NCI-H446 treated with DMSO at 0.1 percent for 48 hours (cell line): ENCODE results near the gene CLDN2.

Experiments used
- DNase-seq: peaks from one replicate; lab custom pipeline; 2025; lab: John Stamatoyannopoulos, UW

Gene CLDN2

DNA sequence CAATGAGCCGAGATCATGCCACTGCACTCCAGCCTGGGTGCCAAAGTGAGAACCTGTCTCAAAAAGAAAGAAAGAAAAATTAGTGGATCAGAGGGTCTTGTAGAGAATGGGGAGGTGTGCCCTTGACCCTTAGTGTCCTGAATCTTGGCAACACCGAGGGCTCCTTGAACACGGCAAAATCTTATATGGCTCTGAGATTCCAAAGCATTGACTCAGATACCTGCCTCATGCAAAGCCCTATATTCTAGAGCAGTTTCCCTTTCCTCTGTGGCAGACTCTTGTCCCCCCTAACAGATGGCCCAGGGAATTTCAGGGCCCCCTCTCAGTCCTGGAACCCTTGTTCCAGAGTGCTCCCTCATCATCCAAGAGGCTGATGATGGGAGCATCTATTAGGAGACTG lies 6.8 kb downstream of the CLDN2 start:
- no peak for DNase-seq

DNA sequence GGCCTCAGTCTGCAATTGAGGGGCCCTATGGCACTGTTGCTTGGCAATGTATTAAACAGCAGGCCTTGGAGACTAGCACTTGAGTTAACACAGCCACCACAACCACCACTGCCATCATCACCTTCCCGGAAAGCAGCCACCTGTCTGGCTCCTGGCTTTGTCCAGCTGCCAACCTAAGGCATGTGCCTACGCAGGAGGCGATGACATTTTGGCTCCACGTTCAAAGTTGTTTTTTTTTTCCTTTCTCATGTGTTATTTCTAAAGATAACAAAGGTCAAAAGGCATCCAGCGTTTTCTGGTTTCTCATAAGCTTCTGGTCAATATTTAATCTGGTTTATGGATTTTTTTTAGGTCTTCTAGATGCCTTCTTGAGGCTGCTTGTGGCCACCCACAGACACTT lies 7.5 kb downstream of the CLDN2 start:
- DNase-seq = no peak

DNA sequence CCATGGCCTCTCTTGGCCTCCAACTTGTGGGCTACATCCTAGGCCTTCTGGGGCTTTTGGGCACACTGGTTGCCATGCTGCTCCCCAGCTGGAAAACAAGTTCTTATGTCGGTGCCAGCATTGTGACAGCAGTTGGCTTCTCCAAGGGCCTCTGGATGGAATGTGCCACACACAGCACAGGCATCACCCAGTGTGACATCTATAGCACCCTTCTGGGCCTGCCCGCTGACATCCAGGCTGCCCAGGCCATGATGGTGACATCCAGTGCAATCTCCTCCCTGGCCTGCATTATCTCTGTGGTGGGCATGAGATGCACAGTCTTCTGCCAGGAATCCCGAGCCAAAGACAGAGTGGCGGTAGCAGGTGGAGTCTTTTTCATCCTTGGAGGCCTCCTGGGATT lies 8.0 kb downstream of the CLDN2 start:
- DNase-seq = no peak

DNA sequence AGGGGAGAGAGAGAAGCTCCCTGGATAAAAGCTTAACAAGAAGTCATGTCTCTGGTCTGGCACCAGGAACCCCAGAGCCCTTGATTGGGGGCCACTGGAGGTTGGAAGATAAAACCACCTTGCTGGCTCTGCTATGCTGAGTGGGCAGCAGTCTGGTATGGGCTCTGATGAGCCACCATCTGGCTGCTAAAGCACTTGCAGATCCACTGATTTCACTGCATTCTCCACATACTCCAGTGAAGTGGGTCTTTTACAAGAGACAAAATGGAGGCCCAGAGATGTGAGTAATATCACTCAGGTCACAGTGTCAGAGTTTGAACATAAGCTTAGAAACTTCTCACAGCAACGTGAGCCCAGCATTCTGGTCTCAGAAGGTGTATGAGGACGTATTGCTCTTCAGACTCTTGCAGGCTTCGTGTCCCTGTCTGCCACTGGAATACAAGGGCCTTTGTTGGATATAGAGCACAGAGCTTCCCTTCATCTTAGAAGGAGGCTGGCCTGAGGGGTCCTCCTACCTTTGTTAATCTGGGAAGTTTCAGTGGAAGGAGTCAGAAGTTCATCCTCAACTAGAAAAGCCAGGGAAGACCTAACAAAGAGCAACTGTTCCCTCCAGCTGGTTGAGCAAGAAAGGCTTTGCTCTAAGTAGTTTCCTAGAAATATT lies 11.8 kb downstream of the CLDN2 start:
- DNase-seq = no peak

DNA sequence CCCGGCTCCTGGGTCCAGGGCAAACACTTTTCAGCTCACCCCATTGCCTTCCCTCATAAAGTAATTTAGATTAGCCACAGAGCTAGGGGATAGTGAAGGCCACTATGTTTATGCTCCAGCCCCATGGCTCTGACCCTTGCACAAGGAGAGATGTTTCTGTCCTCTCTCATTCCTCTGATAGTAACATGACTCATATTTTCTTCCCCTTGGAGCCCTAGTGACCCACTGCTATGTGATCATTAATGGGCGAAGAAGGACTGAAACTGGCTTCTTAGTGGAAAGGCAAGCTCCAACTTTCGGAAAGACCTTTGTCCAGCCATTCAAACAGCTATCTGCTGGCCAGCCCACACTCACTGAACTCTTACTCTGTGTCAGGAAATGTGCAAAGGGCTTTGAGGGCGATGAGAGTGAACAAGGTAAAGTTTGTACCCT lies 12.3 kb downstream of the CLDN2 start:
- no peak for DNase-seq

DNA sequence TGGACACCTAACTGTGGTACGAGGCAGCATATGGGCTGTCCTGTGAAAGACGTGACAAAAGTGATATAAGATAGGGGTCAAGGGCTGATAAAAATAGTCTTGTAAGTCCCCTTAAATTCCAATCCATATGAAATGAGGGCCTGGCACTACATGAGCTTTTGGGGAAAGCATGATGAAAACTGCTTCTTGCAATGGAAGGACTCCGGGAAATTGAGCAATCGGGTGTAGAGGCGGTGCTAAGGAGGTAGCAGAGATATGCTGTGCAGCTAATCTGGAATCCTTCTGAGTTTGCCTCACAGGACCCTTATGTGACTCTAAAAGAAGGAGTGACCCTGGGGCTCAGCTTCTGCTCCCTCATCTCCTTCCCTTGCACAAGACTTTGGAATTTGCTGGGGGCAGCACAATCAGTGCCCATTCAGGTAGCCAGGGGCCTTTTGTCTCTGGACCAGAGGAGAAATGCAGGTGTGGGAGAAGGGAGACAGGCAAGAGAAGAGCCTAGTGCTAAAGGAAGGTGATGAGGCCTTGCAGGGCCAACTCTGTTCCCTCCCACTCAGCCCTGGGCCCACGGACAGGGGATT lies 12.8 kb downstream of the CLDN2 start:
- DNase-seq = no peak

DNA sequence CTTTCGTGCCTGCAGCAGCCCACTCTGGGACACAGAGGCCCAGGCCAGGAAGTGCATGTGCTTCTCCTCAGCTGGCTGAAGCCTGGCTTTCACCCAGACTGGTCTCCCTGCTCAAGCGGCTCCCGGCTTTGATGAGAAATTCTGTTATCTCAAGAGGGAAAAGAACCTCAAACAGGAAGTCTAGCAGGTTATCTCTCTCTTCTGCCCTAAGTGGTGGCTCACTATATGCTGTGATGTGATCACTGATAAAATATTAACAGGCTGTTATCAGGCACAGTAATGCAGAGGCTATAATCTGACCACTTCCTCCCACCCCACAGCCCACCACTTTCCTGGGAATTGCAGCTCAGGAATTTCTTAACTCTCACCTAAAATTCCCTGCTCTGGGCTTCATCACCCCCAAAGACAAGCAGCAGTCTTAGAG lies 13.3 kb downstream of the CLDN2 start:
- no peak for DNase-seq

DNA sequence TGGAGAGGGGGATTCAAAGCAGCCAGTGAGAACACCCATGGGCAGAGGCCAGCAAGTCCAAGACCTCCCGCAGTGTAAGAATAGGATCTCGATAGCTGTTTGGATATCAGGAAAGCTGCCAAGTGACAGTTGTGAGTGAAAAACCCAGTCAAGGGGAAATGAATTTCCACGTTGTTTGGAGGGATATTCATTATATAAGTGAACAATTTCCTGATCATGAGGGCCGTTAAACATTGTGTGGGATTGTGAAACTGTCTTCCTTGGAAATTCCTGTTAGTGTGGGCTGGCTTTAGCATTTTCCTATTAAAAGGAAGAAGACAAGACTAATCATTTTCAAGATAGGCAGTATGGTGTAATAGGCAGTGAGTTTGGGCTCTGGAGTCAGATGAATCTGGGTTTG lies 15.0 kb downstream of the CLDN2 start:
- DNase-seq = peak; percentile 2

DNA sequence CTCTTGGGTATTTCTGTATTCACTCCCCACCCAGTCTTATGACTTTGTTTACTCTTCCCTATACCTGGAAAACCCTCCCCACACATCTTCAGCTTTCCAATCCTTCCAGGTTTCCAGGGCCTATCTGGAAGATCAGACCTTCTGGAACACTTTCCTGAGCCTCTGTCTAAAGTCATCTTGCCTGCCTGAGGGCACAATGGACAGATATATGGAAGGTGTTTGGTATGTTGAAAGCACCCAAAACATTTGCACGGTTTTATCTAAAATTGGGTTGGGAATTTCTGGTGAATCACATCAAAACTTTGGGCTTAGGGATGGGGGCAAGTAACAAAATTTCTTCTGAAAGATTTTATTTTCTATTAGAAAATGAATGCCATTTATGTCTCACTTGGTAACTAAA lies 16.0 kb downstream of the CLDN2 start:
- DNase-seq = no peak

DNA sequence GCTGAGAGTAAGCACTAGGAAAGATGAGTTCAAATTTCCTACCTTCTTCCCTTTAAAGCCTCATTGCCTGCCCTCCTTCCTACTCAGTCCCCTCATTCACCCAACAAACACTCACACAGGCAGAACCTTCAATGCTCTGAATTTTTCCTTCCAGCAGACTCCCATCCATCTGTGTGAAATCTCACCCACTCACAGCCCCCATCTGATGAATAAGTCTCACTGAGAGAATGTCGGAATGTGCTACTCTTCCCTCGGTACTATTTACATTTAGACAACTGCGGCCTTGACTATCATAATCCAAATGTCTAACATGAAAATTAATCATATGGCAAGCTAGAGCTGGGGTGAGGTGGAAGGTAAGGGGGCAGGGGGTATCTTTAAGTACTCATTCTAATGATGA lies 19.4 kb downstream of the CLDN2 start:
- DNase-seq = no peak

DNA sequence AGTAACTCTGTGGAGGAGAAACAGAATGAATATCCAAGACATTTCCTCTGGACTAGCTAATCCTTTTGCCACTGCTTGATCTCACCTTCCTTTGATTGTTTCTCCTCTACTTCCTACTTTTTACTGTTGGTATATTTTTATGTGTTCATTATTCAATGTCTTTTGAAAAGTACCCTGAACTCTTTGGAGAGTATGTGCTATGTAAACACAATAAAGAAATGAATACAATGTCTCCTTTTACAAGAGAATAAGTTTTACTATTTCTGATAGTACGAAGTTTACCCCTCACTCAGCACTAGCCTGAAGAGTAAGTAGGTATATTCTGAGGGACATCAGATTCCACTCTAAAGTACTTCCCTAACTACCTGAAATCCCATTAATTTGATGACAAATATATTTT lies 19.9 kb downstream of the CLDN2 start:
- DNase-seq = no peak

DNA sequence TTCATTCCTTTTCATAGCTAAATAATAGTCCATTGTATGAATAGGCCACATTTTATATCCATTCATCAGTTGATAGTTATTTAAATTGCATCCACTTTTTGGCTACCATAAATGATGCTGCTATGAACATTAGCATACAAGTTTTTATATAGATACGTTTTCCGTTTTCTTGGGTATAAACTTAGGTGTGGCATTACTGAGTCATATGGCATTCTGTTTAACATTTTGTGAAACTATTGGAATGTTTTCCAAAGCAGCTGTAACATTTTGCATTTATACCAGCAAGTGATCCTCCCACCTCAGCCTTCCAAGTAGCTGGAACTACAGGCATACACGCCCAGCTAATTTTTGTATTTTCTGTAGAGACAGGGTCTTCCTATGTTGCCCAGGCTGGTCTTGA lies 26.3 kb downstream of the CLDN2 start:
- DNase-seq = no peak

DNA sequence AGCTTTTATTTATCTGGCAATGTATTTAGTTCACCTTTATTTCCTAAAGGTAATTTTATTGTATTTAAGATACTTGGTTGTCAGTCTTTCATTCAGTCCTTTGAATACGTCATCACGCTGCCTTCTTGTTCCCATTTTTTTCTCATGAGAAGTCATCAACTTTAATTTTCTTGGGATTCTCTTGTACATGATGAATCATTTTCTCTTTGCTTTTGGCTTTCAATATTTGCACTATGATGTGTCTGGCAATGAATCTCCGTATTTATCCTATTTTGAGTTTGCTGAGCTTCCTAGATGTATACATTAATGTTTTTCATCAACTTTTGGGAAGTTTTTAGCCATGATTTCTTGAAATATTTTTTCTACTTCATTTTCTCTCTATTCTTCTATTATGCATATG lies 28.4 kb downstream of the CLDN2 start:
- no peak for DNase-seq

DNA sequence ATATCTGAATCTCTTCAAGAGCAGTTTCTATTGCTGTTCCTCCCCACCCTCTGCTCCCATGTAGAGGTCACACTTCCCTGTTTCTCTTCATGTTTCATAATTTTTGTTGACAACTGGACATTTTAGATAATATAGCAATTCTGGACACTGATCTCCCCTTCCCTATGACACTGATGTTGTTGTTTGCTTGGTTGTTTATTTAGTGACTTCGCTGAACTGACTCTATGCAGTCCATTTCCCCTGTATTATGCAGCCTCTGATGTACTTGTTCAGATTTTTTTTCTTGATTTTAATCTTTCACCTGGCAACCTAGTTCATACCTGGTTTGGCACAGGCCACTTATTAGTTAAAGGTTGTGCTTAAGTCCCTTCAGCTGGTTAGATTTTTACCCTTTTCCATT lies 29.2 kb downstream of the CLDN2 start:
- no peak for DNase-seq

DNA sequence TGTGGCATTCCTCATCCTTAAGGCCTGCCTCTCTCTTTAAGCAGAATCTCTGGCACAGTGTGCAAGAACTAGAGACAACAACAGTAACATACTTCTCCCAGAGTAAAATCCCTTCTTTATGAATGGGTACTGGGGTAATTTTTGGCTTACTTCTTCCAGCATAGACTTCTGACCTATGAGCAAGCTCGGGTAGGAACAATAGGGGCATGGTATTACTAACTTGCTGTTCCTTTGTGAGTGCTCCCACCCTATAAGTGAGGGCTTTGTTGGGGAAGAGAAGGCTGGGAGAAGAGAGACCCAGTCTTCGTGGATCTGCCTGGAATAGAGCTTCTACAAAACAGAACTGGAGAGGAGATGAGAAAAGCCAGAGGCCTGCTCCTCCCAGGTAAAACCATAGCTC lies 30.2 kb downstream of the CLDN2 start:
- no peak for DNase-seq

DNA sequence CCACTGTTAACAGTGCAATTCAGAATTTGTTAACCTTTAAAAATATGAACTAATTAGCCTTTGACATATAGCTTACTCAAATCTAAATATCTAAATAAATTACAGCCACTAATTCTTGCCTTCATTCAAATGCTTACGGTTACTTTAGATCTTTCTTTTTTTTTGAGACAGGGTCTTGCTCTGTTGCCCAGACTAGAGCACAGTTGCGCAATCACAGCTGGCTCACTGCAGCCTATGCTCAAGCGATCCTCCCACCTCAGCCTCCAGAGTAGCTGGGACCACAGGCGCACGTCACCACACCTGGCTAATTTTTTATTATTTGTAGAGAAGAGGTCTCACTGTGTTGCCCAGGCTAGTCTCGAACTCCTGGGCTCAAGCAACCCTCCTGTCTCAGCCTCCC lies 31.0 kb downstream of the CLDN2 start:
- DNase-seq = no peak

DNA sequence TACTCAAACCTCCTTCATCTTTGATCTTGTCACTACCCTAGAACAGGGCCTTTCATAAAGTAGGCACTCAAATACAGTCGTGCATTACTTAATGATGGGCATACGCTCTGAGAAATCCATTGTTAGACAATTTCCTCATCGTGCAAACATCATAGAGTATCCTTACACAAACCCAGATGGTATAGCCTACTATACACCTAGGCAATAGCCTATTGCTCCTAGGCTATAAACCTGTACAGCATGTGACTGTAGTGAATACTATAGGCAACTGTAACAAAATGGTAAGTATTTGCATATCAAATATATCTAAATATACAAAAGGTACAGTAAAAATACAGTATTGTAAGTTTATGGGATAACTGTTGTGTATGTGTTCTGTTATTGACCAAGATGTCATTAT lies 31.9 kb downstream of the CLDN2 start:
- no peak for DNase-seq

DNA sequence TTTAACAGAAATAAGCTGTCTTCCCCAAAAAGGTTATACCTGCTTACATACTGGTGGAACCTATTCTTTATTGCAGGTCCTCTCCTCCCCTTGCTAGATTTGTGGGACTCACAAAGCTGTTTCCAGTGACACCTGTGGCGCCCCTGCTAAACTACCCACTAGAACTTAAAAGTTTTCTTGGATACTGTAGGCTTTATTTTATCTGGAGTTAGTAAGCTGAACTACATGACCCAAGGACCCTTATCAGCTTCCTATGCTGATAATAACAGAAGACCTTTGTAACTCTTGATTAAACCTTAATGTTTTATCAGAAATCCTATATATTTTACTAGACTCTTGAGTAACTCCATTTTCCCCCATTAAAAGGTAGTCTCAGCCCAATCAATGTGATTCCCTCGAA lies 32.3 kb downstream of the CLDN2 start:
- no peak for DNase-seq

DNA sequence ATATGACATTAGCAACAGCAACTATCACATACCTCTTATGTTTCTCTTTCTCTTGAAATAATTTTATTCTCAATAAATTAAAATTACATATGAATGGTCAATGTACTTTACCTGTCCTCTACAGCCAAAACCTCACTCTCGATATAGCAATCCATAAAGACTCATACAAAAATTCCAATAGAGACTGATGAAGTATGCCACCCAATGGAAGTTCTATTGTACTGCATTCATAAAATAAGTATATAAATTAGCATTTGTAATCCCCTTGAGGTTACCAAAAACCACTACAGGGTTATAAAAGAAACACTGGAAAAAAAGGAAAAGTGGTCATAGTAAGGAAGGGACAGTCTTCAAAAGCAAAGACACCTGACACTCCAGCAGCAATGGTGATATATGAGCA lies 32.8 kb downstream of the CLDN2 start:
- DNase-seq = no peak

DNA sequence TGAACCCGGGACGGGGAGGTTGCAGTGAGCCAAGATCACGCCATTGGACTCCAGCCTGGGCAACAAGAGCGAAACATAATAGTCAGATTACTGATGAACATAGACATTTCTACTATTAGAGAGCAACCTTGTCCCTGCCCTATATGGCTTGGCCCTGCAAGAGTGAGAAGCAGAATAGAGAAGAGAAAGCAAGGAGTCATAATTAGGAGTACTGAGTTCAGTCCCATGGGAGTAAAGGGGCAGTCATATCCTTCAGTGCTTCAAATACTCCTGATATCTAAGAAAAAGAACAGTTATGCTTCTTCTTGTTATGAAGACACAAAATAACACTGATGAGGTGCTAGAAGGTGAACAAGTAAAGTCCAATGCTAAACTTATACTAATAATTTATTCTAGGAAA lies 33.8 kb downstream of the CLDN2 start:
- no peak for DNase-seq

DNA sequence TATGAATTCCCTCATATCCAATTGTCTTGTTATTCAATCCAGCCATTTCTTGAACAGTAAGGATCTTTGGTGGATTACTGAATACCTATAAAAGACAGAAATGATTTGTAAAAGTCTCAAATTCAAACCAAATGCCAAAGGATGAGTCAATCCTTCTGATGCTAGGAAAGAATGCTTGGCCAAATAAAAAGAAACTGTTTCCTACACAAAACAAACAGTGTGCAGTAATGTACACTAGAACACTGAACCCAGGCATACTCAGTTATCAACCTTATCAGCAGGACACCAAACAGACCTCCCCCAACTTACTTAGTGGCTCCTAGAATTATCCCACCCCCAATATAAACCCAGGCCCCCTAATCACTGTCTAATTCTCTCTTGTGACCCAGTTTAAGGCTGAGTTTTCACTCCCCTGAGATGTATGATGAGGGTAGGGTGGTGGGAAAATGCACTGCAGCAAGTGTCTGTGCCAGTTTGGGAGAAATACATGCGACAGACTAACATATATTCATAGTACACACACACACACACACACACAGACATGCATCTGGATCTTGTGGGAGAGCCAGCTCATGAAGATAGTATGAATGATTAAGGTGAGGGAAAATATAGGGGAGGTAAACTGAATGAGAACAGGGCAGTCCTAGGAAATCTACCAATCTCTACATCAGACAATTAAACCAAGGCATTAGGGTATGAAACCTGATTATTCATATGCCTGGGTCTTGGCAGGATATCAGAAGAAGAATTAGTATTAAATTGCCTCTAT lies 35.0 kb downstream of the CLDN2 start:
- DNase-seq = no peak

DNA sequence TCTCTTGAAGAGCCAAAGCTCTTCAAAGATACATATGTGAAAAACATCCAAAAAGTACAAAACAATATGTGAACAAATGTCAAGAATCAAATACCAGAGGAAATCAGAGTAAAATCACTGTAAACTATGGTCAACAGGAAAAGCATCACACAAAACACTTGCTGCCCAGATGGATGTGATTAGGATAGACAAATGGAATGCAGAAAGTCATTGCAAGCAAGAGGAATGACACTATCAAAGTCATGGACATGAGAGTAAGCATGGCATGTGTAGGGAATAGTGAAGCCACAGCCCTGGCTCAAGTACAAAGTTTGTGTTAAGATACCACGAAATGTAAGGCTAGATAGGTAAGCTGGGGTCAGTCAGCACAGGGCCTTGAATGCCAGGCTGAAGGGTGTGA lies 37.7 kb downstream of the CLDN2 start:
- DNase-seq = no peak

DNA sequence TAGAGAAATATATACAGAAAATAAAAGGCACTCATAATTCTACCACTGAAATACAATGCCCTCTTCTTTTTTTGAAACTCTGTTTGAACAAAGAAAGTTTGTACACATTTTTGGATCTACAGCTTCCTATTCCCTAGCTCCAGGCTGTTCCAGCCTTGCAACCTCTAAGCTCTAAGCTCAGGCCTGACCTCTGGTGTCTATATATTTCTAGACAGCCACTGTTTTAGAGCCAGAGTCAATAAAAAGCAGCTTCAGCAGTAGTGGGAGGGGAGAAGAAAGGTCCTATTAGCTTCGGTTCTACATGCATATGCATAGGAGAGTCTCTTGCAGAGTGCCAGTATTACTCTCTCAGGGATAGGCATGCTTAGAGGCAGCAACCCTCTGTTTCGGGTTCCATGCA lies 39.7 kb downstream of the CLDN2 start:
- no peak for DNase-seq

DNA sequence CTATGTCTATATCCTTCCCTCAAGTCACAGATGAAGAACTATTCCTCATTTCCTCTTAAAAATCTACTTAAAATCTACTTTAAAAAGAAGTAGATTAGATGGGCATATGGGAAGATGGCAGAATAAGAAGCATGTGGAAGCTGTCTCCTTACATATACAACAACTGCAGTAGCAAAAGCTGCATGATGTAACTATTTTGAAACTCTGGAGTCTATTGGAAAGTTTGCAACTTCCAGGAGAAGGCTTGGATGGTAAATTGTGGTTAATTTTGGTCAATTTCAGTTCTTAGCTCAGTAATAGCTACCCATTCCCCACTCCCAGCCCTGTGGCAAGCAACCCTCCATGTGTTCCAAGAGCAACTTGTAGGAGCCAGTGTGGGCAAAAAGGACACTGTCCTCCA lies 42.9 kb downstream of the CLDN2 start:
- DNase-seq = no peak
